HG02840 (cell line): Measurements from ENCODE around the gene SCN9A.
"Not testable (repeated sequence)": the region's sequence is repeated elsewhere in the genome, so short reads cannot be mapped to it uniquely, and the experiment has no call there.

ENCODE experiments used
- ATAC-seq: cut with Tn5 transposase; IDR thresholded peaks from one replicate; pipeline ENCODE4 v1.9.1; 2021; ENCODE audit warnings: mild to moderate bottlenecking, moderate library complexity, moderate number of reproducible peaks; ENCODE audit not compliant: unreplicated experiment, low FRiP score

The SCN9A gene

GRCh38 chr2:166256896-166257295, 118.8 kb downstream of the SCN9A start:
- no peak for ATAC-seq

GRCh38 chr2:166249318-166249717, 126.4 kb downstream of the SCN9A start:
- ATAC-seq = no peak

DNA sequence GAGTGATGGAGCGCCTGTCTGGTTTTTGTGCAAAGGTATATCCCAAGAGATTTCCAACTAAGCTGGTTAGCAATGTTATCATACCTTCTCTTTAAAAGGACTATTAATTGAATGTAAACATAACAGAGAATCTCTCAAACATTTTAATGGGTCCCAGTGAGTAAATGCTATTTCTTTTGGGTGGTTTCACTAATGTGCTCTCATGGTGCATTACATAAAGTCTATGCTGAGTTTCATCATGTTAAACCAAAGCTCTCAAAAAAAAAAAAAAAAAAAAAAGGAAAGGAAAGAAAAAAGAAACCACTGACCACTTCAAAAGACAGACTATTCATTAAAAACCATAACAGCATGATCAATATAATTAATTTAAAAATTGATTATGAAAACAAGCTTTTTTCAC, 128.8 kb downstream of the SCN9A start:
- ATAC-seq = no peak

DNA sequence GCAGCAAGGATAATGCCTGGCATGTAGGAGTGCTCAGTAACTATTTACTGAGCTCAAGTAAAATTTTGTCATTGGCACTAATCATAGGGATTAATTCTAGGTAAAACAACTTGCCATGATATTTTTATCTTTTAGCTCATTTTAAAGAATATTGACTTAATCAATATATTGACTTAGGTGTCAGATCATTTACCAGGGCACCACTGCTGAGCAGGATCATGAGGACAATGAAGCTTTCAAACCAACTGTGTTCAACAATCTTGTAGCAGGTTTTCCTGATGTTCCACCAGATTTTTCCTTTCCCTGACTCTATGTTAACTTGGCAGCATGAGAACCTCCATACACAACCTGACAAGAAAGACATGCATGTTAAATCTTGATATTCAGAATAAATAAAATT, 133.4 kb downstream of the SCN9A start:
- no peak for ATAC-seq

GRCh38 chr2:166240387-166241313, 135.1 kb downstream of the SCN9A start:
- no peak for ATAC-seq

- ATAC-seq = no peak
These were observed 136.2 kb downstream of the SCN9A start for GRCh38 chr2:166239548-166239947.

GRCh38 chr2:166238176-166238575, 137.6 kb downstream of the SCN9A start:
- ATAC-seq = no peak

GRCh38 chr2:166234112-166234846, 141.5 kb downstream of the SCN9A start:
- ATAC-seq = no peak

GRCh38 chr2:166233244-166233643, 142.5 kb downstream of the SCN9A start:
- no peak for ATAC-seq

- no peak for ATAC-seq
These were observed 145.0 kb downstream of the SCN9A start for GRCh38 chr2:166230724-166231070.

DNA sequence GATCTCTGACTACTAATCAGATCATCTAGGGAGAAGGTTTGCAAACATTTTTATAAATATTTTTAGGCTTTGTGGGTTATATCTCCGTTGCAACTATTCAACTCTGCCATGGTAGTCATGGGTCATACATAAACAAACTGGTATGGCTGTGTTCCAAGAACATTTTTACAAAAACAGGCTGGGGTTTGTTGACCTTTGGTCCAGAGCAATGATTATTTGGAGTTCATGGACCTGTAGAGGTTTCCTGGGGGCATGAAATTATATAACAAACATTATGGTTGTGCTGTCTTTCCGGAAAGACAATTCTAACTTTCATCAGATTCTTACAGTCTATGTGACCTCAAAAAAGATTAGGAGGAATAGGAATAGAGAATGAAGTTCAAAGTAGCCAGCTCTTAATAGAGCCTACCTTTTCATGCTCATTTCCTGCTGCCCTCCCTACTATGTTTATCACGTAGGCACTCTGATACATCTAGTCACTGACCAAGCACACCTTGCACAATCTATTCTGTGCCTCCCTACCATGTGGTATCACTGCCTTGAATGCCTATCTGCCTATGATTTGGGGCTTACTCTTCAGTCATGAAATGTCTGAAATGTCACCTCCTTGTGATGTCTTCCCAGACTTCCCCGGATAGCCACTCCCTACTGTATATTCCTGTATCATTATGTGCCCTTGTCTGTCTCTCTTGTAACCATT, 145.6 kb downstream of the SCN9A start:
- no peak for ATAC-seq

- no peak for ATAC-seq
These were observed 146.1 kb downstream of the SCN9A start for GRCh38 chr2:166229678-166230023.

- ATAC-seq = no peak
These were observed 151.5 kb downstream of the SCN9A start for GRCh38 chr2:166224197-166224596.

DNA sequence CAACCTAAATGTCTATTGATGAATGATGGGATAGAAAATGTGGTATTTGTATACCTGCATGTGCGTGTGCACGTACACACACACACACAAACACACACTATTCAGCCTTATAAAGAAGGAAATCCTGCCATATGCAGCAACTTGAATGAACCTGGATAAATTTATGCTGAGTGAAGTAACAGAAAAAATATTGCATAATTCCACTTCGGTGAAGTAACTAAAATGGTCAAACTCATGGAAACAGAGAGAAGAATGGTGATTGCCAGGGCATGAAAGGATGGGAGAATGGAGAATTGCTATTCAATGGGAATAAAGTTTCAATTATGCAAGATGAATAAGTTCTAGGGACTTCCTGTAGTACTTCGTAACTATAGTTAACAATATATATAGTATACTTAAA, 152.4 kb downstream of the SCN9A start:
- ATAC-seq = no peak

GRCh38 chr2:166211079-166211478, 164.7 kb downstream of the SCN9A start:
- no peak for ATAC-seq

- ATAC-seq = not testable (repeated sequence)
These were observed 165.8 kb downstream of the SCN9A start for GRCh38 chr2:166209944-166210343.

DNA sequence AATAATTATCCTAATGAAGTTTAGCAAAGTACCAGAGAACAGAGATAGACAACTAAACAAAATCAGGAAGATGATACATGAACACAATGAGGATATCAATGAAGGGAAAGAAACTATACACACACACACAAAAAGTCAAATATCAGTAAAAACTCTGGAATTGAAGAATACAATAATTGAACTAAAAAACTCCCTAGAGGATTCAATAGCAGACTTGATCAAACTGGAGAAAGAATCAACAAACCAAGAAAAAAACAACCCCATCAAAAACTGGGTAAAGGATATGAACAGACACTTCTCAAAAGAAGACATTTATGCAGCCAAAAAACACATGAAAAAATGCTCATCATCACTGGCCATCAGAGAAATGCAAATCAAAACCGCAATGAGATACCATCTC, 166.4 kb downstream of the SCN9A start:
- not testable (repeated sequence) for ATAC-seq

DNA sequence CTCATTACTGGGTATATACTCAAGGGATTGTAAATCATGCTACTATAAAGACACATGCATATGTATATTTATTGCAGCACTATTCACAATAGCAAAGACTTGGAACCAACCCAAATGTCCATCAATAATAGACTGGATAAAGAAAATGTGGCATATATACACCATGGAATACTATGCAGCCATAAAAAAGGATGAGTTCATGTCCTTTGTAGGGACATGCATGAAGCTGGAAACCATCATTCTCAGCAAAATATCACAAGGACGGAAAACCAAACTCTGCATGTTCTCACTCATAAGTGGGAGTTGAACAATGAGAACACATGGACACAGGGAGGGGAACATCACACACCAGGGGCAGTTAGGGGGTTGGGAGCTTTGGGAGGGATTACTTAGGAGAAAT, 169.6 kb downstream of the SCN9A start:
- ATAC-seq = not testable (repeated sequence)

- ATAC-seq = no peak
These were observed 173.0 kb downstream of the SCN9A start for GRCh38 chr2:166202778-166203177.

DNA sequence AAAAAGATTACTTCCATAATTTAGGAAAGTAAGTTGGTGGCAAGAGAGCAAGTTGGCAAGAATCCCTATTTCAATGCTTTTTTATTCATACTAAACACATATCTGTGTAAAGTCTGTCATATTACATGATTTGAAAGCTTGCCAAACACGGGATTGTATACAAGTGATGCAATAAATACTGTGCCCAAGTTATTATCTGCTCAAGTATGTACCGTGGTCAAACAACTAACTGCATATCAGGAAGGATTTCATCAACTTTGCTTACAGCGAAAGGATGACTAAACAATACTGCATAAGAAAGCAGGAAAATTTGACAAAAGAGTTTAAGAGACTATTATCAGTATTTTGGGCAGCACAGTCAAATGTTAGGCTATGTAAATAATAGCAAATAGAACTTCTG, 178.3 kb downstream of the SCN9A start:
- no peak for ATAC-seq

DNA sequence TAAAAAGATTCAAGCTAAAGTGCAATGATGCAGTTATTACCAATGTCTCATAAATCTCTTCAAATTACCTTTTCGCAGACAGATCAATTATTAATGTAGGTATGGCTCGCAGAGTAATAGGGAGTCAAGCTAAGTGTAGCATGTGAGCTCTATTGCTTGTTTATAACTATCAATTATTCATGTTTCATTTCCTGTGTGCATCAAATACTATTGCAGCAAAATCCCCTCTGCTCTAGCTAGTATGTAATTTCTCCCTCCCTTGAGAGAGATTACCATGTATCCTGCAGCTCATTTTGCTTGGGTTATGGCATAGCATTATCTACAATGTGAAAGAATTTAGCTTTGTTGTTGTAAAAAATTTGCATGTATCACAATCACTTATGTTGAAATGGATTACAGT, 182.3 kb downstream of the SCN9A start:
- no peak for ATAC-seq
